Measurements from ENCODE around the gene PSMD13.
"Not testable (repeated sequence)": the region's sequence is repeated elsewhere in the genome, so short reads cannot be mapped to it uniquely, and the experiment has no call there.

GRCh38 chr11:190546-190945, 46.2 kb upstream of the PSMD13 start:
- not testable (repeated sequence) for TF ChIP-seq POLR2A (IDR thresholded peaks at IDR 0.05); POLR2AphosphoS5 (IDR thresholded peaks at IDR 0.05; ENCODE audit: insufficient read depth in 1 of 2, low read depth in 1 of 2); CTCF (IDR thresholded peaks at IDR 0.05)

Data from vagina (tissue), 2 donors.